Regular cardiac myocyte (primary cell): ENCODE results near the gene SHC2. TPM values are rescaled to one million over a fixed set of nuclear protein-coding genes. Genes with fewer than 3 reads are reported as not detected.

Experiments used
- total RNA-seq: library from RNA; depleted of rRNA; stranded (reverse); fragments of >200 nt; gene quantifications from 2 replicates; pipeline ENCODE4 v1.2.3, GENCODE V29; 2014

The SHC2 gene, protein sequence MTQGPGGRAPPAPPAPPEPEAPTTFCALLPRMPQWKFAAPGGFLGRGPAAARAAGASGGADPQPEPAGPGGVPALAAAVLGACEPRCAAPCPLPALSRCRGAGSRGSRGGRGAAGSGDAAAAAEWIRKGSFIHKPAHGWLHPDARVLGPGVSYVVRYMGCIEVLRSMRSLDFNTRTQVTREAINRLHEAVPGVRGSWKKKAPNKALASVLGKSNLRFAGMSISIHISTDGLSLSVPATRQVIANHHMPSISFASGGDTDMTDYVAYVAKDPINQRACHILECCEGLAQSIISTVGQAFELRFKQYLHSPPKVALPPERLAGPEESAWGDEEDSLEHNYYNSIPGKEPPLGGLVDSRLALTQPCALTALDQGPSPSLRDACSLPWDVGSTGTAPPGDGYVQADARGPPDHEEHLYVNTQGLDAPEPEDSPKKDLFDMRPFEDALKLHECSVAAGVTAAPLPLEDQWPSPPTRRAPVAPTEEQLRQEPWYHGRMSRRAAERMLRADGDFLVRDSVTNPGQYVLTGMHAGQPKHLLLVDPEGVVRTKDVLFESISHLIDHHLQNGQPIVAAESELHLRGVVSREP
- total RNA-seq: 1.4 TPM in 1 of 2 replicates, not detected in the other

GRCh38 chr19:460877-461720, at the start of gene SHC2:
SHC2 (minus strand) TSS chr19:461033; CDS start chr19:460996, 37 bp downstream.

GRCh38 chr19:507286-508203, 46.7 kb upstream of the SHC2 start, which contains the start of gene TPGS1:
TPGS1 (plus strand) TSS chr19:507497; CDS start chr19:507507, 10 bp downstream.

DNA sequence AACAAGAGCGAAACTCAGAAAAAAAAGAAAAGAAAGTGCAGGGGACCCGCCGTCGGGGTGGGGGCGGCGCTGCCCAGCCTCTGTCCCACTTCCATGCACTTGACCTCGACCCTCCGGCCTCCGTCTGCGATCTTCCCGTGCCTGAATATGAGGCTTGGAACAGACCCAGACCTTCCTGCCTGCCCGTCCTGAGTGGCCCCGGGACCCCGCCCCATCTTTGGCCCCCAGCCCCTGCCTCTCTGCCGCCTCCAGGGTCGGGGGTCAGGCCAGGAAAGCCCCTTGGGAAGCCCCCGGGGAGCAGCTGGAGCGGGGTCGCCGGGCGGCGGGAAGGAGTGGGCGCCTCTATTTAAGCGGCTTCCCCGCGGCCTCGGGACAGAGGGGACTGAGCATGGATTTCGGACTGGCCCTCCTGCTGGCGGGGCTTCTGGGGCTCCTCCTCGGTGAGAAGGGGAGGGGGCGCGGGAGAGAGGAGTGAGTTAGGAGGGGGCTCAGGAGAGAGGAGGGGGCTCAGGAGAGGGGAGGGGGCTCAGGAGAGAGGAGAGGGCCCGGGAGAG, 35.4 kb upstream of the SHC2 start, which contains the start of gene MADCAM1:
Gene MADCAM1 (plus strand): TSS at position 375 of the 554 bp plus-strand sequence. CDS start 14 bp downstream, at position 389.

DNA sequence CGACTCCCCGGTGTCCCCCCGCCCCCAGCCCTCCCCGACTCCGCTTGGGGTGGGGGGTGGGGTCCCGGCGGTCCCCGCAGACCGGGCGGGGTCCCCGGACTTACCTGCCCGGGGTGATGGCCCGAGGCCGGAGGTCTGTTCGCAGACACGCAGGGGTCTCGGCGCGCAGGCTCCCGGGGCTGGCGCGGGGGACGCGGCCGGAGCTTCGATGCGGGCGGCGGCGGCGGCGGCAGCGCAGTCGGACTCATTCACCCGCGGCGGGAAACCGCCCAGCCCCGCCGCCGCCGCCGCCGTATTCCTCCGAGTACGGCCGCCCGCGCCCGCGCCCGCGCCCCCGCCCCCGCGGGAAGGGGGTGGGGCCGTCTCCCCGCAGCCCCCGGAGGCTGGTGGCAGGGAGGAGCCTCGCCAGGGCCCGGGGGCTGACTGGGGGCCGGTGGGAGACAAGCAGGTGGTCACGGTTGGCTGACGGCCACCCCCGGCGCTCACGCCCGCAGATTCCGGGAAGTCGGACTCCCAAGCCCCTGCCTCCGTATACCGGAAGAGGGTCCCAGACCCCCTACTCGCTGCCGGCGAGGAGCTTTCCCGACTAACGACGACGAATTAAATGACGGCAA, 51.8 kb downstream of the SHC2 start, which contains the start of gene C2CD4C:
Gene C2CD4C (minus strand): TSS at position 246 of the 614 bp plus-strand sequence. CDS start 786 bp downstream, outside the sequence.

Other genes starting within 250 kb of the SHC2 start
- gene PLPP2, start 169.6 kb downstream of the SHC2 start, total RNA-seq: 5.6 and 9.4 TPM in 2 replicates
- gene MIER2, start 116.2 kb downstream of the SHC2 start, total RNA-seq: 10.1 and 16.5 TPM in 2 replicates
- under 0.01 TPM in 2 replicates for gene C2CD4C, start 51.9 kb downstream of the SHC2 start, total RNA-seq
- gene MADCAM1, start 35.5 kb upstream of the SHC2 start, total RNA-seq: under 0.01 TPM in 1 of 2 replicates, not detected in the other
- gene TPGS1, start 46.5 kb upstream of the SHC2 start, total RNA-seq: 29.3 and 31.3 TPM in 2 replicates
- gene CDC34, start 70.7 kb upstream of the SHC2 start, total RNA-seq: 51.3 and 78.8 TPM in 2 replicates
- 0.28 TPM in 1 of 2 replicates, not detected in the other for gene GZMM, start 83.0 kb upstream of the SHC2 start, total RNA-seq
- gene BSG, start 111.6 kb upstream of the SHC2 start, total RNA-seq: 181 and 379 TPM in 2 replicates
- 1.1 and 1.2 TPM in 2 replicates for gene HCN2, start 128.8 kb upstream of the SHC2 start, total RNA-seq
- gene POLRMT, start 172.5 kb upstream of the SHC2 start, total RNA-seq: 23.7 and 32.0 TPM in 2 replicates
- not detected in 2 replicates for gene FGF22, start 178.8 kb upstream of the SHC2 start, total RNA-seq
- 22.0 and 32.0 TPM in 2 replicates for gene RNF126, start 202.2 kb upstream of the SHC2 start, total RNA-seq
- 52.0 and 68.5 TPM in 2 replicates for gene FSTL3, start 215.4 kb upstream of the SHC2 start, total RNA-seq
- gene PRSS57, start 234.4 kb upstream of the SHC2 start, total RNA-seq: not detected in 2 replicates
- 3.8 and 13.8 TPM in 2 replicates for gene PALM, start 247.9 kb upstream of the SHC2 start, total RNA-seq